Measurements from ENCODE around the gene ANKH.

The ANKH gene

DNA sequence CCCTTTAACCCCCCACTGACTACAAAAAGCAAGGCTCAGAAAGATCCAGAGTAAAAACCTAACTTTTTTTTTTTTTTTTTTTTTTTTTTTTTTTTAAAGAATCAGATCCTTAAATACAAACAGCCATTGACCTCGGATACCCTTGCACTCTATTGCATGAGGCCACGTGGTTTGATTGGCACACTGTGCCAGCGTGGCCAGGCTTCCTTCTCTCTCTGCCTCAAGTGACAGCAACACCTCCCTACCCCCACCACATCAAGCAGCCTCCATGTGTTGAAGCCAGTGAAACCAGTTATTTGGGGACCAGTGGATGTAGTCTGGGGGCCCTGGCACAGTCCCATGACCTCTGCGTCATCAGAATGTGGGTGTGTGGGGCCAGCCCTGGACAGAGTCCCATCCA, 135.6 kb downstream of the ANKH start:
- FAIRE-seq, result no peak
- DNase-seq (ENCODE audit: insufficient read length, low spot score), result no peak
- no peak for TF ChIP-seq POLR2A (IDR thresholded peaks at IDR 0.05; ENCODE audit: low read depth, low read length)

DNA sequence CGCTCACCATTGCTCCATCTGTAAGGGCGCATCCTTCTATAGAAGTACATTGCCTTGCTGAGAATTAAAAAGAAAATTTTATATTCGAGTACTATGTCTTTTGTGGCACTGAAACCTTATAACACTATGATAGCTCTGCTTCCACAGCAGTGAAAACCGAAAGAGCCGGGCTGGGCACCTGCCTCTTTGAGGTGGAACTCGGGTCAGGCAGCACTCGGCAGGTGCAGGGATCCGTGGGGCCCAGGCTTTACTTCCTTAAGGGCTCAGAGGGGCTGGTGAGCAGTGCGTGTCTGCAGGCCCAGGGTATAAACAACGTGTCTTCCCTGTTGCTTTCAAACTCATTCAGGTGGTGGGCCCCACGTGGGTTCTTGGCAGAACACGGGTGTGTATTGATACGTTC, 137.2 kb downstream of the ANKH start:
- TF ChIP-seq POLR2A (IDR thresholded peaks at IDR 0.05; ENCODE audit: low read depth, low read length), result no peak
- FAIRE-seq, result no peak
- no peak for DNase-seq (ENCODE audit: insufficient read length, low spot score)

- FAIRE-seq (no peak), DNase-seq (ENCODE audit: insufficient read length, low spot score) (no peak)
- TF ChIP-seq POLR2A (IDR thresholded peaks at IDR 0.05; ENCODE audit: low read depth, low read length), result no peak
These were observed 137.9 kb downstream of the ANKH start for GRCh38 chr5:14733661-14734060.

- DNase-seq (ENCODE audit: insufficient read length, low spot score), result no peak
- FAIRE-seq, result no peak
- TF ChIP-seq POLR2A (IDR thresholded peaks at IDR 0.05; ENCODE audit: low read depth, low read length), result no peak
These were observed 138.6 kb downstream of the ANKH start for GRCh38 chr5:14732991-14733390.

DNA sequence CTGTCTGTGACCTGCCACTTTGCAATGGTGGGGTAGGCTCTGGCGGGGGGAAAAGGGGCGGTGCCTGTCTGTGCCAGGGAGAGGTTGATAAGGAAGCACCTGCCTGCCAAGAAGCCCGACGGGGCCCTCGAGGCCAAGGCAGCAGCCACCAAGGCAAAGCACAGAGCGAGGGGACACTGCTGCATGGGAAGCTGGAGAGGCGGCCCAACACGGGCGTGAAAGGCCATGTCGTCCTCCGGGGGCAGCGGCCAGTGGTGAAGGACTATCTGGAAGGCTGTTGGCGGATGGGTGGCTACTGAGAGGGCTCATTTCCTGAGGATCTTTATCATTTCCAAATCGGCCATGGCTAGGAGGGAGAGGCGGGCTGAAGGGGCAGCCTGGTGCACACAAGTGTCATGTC, 140.7 kb downstream of the ANKH start:
- FAIRE-seq, result no peak

DNA sequence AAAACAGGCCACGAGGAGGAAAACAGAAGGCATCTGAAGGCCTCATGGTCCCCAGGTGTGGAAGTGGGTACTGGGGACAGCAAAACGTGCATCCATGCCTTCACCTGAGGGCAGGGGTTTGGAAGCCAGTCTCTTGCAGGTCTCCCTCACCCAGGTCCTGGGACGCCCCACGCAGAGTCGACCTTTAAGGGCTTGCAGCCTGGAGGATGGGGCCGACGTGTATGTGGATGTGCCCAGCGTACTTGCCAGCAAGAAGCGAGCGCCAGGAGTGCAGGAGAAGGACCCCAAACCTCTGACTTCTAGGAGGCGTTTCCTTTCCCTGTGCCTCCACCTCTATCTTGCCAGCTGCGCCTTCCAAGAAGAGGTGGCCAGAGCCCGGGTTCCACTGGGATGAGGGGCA, 141.1 kb downstream of the ANKH start:
- TF ChIP-seq POLR2A (IDR thresholded peaks at IDR 0.05; ENCODE audit: low read depth, low read length), result no peak
- no peak for DNase-seq (ENCODE audit: insufficient read length, low spot score)
- no peak for FAIRE-seq

More for the DNA sequence above, 140.7 kb downstream of the ANKH start:
- no peak for TF ChIP-seq POLR2A (IDR thresholded peaks at IDR 0.05; ENCODE audit: low read depth, low read length)
- no peak for DNase-seq (ENCODE audit: insufficient read length, low spot score)

- TF ChIP-seq POLR2A (IDR thresholded peaks at IDR 0.05; ENCODE audit: low read depth, low read length), result no peak
- FAIRE-seq, result no peak
- DNase-seq (ENCODE audit: insufficient read length, low spot score), result no peak
These were observed 141.9 kb downstream of the ANKH start for GRCh38 chr5:14729448-14730385.

GRCh38 chr5:14728459-14728938, 143.1 kb downstream of the ANKH start:
- FAIRE-seq (no peak), DNase-seq (ENCODE audit: insufficient read length, low spot score) (no peak)
- no peak for TF ChIP-seq POLR2A (IDR thresholded peaks at IDR 0.05; ENCODE audit: low read depth, low read length)

- FAIRE-seq, result no peak
- no peak for DNase-seq (ENCODE audit: insufficient read length, low spot score)
- TF ChIP-seq POLR2A (IDR thresholded peaks at IDR 0.05; ENCODE audit: low read depth, low read length), result no peak
These were observed 143.6 kb downstream of the ANKH start for GRCh38 chr5:14727928-14728458.

- DNase-seq (ENCODE audit: insufficient read length, low spot score), result peak; percentile 64
- peak; percentile 76 for FAIRE-seq
- no peak for TF ChIP-seq POLR2A (IDR thresholded peaks at IDR 0.05; ENCODE audit: low read depth, low read length)
These were observed 144.1 kb downstream of the ANKH start for GRCh38 chr5:14727428-14727865.

DNA sequence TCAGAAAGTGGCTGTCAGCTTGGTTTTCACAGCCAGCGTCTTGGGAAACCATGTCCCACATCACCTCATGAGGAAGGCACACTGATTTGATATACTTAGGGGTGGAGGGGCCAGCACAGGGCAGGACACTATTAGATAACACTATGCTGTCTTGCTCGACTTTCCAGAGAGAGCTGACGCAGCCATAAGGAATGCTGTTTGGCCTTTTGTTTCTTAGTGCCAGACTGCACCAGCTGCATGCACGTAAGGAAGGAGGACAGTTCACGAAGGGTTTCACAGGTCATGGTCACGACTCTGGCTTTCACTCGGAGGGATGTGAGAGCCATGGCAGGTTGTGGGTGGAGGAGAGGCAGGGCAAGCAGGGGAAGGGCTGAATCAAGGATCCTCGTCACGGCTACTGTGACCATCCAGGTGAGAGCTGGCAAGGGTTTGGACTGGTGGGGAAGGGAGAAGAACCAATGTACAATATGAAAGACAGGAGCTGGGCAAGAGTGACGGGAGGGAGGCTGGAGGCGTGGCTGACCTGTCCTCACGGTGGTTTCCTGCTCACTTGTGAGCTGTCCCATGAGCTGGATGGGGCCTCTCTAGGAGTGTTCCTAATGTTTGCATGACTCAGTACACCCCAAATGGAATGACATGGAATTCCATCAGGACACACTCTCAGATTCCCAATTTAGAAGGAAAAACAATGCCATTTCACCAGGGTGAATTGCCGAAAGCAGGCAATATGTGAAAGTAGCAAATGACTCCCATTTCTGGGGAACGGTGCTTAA, 145.3 kb downstream of the ANKH start:
- no peak for TF ChIP-seq POLR2A (IDR thresholded peaks at IDR 0.05; ENCODE audit: low read depth, low read length)
- DNase-seq (ENCODE audit: insufficient read length, low spot score), result no peak
- FAIRE-seq, result no peak

GRCh38 chr5:14724633-14725032, 146.9 kb downstream of the ANKH start:
- DNase-seq (ENCODE audit: insufficient read length, low spot score) (no peak), FAIRE-seq (no peak)
- TF ChIP-seq POLR2A (IDR thresholded peaks at IDR 0.05; ENCODE audit: low read depth, low read length), result no peak

DNA sequence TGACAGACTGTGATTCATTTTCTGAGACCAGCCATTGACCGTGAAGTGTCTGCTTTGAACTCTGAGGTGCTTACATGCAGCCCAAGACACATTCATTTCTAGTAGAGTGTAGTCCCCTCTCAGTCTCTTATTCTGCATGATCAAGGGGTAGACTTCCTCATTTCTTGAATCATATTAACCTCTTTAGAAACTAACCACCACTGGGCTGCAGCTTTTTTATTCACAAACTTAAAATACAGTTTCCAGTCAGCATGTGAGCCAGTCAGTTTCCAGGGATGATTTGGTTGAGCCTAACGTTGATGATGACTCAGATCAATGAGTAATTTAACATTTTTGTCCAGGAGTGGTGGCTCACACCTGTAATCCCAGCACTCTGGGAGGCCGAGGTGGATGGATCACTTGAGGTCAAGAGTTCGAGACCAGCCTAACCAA, 147.9 kb downstream of the ANKH start:
- DNase-seq (ENCODE audit: insufficient read length, low spot score) (no peak), FAIRE-seq (no peak)
- TF ChIP-seq POLR2A (IDR thresholded peaks at IDR 0.05; ENCODE audit: low read depth, low read length), result no peak

GRCh38 chr5:14722923-14723322, 148.7 kb downstream of the ANKH start:
- DNase-seq (ENCODE audit: insufficient read length, low spot score) (no peak), FAIRE-seq (no peak)
- no peak for TF ChIP-seq POLR2A (IDR thresholded peaks at IDR 0.05; ENCODE audit: low read depth, low read length)
